Right renal cortex interstitium (tissue), 3 donors: ENCODE results near the gene NAT16. TPM values are rescaled to one million over a fixed set of nuclear protein-coding genes. Genes with fewer than 3 reads are reported as not detected.

ENCODE experiments used
- DNase-seq, 3 donors: peaks; one replicate each; pipeline ENCODE4 v3.0.0-alpha.2; 2013; ENCODE audit warnings: low read depth in 3 of 3, low spot score in 2 of 3
- polyA plus RNA-seq, 3 donors: library from polyadenylated mRNA; unstranded; fragments of 120-200 nt; gene quantifications; one replicate each; pipeline ENCODE4 v1.2.1, GENCODE V29; 2013; ENCODE audit not compliant: insufficient read length in 3 of 3

NAT16 gene
- polyA plus RNA-seq, 3 donors: not detected

- DNase-seq: no peak
These were observed 17.4 kb downstream of the NAT16 start for GRCh38 chr7:101162551-101163278.

DNA sequence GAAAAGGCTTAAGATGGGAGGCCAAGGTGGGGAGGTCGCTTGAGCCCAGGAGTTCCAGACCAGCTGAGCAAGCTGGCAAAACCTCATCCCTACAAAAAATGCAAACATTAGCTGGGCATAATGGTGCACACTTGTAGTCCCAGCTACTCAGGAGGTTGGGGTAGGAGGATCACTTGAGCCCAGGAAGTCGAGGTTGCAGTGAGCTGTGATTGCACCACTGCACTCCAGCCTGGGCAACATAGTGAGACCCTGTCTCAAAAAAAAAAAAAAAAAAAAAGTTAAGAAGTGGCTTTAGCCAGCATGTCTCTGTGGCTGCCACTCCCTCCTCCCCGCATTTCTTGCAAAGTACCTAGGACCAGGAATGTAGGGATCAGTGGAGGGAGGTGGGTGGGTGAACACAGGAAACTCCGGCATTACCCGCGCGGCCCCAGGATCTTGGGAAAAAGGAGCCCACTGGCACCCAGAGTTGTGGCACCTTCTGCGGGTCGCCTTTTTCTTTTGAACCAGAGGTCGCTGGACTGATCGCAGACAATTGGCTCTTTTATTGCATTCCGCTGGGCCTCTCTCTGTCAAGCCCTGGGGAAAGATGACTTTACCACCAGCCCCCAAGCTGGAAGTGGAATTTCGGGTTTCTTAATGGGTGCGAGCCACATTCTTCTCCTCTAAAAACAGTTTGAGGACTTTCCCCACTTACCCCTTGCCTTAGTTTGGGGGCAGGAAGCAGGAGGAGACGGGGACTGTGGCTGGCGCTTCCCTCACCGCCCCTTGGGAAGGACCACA lies 18.2 kb downstream of the NAT16 start:
- no peak for DNase-seq

GRCh38 chr7:101160910-101161309 lies 19.2 kb downstream of the NAT16 start:
- DNase-seq: no peak

DNA sequence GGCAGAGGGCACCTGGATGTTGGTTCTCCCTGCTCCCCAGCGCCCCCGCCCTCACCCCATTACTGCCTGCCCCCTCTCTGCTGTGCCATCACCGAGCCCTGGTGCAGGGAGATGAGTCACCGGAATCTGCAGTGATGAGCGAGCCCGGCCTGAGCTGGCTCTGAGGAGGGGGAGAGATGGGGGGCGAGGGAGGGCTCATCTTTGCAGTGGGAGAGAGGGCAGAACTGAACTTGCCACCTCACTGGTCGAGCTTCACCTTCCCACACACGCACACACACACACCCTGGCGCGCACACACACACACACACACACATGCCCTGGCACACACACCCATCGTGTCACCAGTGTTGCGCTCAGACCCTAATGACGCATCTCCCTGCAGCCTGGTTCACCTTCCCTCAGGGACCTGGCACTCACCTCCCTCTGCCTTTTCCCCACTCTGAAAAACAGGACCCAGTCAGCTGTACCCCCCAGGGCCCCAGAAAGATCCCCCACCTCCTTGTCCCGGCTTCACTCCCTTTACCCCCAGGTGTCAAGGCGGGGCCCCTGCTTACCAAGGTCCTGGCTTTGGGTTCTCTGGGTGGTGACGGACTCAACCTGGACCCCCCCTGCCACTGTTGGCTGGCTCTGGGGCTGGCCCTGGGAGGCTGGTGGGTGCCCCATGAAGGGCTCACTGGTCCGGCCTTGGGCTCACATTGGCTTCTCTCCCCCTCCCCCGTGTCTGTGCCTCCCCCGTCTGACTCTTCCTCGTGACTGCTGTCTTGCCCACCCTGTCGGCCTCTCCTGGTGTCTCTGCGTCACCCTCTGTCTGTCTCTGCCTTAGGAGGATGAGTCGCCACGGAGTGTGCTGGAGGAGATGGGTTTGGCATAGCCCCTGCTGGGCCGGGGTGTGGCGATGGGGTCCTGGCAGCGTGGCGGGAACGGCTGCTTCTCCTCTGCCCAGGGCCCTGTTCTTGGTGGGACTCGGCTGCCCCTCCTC lies 20.1 kb downstream of the NAT16 start:
- DNase-seq: no peak

- no peak for DNase-seq
These were observed 23.1 kb downstream of the NAT16 start for GRCh38 chr7:101156866-101157589.

- DNase-seq: no peak
These were observed 23.8 kb downstream of the NAT16 start for GRCh38 chr7:101156277-101156676.

DNA sequence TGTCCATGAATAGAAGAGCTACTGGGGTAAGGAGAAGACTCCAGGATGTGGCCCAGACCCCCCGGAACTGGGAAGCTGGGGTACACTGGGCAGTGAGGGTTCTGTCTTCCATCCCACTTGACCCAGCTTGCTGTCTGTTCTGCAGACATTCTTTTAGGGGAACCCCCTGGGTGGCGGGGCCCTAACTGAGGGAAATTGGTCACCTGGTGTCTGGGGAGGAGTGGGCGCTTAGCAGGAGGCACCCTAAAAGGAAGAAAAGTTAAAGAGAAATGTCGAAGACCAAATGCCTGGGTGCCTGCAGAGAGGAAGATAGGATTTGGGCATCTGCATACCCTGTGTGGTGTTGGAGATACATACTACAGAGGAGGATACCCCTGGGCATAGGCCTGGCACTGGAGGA lies 24.8 kb downstream of the NAT16 start:
- no peak for DNase-seq

DNA sequence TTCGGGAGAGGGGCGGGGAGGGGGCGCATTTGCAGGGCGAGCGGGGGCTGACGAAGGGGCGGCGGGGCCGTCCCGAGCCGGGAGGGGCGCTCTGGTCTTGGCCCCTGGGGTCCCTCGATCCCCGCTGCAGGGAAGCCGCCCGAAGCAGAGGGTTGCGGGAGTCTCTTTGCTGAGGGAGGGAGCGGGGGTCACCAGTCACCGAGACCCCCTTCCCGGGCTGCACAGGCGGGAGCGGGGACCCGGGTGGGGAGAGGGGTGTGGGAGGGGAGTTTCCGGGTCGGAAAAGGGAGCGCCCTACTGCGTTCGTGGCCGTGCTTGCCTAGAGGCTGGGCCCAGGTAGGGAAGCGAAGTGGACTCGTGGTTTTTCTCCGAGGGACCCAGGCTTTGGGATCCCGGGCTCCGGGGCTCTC lies 25.4 kb downstream of the NAT16 start:
- DNase-seq: no peak

DNA sequence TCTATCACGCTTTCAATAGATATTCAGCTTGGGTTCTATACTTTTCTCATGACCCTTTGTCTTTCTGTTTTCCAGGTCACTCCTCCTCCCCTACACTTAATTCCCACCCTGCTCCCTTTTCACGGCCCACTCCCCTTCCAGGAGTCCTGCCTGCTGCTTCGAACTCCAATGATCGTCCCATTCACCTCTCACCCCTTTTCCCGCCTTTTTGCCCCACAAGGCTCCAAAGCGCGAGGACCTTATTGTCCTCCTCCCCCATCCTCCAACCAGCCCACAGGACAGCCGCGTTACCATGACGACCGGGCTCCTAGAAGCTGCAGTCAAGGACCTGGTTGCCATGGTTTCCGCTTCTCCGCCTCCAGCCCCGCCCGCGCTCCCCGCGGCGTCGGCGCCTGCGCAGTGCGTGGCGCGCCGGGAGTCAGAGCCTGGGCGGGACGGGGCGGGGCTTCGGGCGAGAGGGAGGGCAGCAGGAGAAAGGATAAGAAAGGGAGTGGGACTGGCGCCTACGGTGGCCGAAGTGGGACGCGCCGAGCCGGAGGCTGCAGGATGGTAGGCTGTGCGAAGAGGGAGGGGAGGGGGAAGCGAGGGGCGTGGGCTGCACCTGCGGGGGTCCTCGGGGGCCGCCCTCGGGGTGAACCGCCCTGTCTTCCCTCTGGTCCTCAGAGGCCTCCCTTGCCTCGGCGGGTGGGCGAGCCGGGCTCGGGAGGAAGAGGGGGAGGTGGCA lies 26.0 kb downstream of the NAT16 start, which contains the start of gene AP1S1:
AP1S1 (plus strand) TSS at position 508 of the 724 bp plus-strand sequence; CDS start at position 547, 39 bp downstream.
- peak; percentile 85 to 92 (median 91) for DNase-seq

DNA sequence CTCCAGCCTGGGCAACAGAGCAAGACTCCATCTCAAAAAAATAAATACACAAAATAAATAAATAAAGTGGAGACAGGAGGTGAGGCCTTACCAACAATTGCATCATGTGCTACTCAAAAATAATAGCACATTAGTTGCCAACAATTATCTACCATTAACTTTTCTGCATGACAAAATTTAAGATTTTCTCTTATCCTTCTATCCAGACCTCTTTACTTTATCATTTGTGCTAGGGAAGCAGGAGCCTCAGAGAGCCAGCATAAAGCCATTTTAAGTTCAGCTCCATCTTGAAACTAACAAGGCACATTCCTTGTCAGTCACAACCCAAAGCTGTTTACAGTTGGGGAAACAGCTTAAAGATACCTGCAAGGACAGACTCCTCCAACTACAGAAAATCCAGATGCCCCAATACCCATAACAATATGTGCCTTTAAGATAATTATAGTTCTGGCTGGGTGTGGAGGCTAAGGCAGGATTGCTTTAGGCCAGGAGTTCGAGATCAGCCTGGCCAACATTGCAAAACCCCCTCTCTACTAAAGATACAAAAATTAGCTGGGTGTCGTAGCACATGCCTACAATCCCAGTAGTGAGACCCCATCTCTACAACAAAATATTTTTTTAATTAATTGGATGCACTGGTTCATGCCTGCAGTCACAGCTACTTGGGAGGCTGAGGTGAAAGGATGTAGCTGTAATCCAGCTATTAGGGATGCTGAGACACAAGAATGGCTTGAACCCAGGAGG lies 28.0 kb downstream of the NAT16 start:
- no peak for DNase-seq

DNA sequence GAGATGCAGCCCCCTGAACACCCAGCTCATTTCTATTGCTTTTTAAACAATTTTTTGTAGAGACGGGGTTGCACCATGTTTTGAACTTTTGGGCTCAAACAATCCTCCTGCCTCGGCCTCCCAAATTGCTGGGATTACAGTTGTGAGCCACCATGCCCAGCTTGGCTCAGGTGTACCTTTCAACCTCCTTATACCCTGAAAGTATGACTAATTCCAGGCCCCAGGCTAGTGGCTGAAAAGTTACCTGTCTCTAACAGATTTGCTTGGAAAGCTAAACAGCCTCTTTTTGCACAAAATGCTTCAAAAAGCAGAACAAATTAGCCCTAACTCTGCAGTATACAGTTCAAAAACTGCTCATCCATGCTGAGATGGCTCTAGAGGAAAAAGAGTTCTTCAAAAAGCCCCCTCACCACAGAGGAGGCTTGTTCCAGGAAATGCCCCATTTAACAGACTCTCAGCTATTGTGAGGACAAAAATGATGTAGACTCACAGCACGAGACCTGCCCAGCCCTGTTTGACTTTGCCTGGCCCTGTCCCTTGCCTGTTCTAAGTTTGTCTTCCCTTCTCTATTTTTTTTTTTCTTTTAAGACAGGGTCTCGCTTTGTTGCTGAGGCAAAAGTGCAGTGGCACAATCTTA lies 39.2 kb downstream of the NAT16 start:
- DNase-seq: no peak

DNA sequence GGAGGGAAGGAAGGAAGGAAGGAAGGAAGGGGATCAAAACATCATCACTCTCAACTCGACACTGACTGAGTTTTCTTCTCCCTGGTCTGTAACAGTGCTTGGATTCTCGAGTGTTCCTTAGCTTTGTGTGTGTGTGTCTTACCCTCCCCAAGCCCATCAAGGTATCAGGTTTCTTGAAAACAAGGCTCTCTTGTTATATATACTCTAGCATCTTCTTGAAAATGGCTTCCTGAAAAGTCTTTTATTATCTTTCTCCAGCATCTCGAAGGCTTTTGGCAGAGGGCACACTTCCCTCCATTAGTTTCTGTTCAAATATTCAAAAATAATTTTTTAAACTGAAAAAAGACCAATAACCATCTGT lies 39.8 kb downstream of the NAT16 start:
- no peak for DNase-seq

DNA sequence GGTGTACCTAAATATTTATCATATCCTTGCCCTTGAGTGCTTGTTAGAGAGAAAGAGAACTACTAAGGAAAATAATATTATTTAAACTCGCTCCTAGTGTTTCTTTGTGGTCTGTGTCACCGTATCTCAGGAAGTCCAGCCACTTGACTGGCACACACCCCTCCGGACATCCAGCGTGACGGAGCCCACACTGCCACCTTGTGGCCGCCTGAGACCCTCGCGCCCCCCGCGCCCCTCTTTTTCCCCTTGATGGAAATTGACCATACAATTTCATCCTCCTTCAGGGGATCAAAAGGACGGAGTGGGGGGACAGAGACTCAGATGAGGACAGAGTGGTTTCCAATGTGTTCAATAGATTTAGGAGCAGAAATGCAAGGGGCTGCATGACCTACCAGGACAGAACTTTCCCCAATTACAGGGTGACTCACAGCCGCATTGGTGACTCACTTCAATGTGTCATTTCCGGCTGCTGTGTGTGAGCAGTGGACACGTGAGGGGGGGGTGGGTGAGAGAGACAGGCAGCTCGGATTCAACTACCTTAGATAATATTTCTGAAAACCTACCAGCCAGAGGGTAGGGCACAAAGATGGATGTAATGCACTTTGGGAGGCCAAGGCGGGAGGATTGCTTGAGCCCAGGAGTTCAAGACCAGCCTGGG lies 41.8 kb downstream of the NAT16 start:
- no peak for DNase-seq

- no peak for DNase-seq
These were observed 42.4 kb downstream of the NAT16 start for GRCh38 chr7:101137651-101138212.

DNA sequence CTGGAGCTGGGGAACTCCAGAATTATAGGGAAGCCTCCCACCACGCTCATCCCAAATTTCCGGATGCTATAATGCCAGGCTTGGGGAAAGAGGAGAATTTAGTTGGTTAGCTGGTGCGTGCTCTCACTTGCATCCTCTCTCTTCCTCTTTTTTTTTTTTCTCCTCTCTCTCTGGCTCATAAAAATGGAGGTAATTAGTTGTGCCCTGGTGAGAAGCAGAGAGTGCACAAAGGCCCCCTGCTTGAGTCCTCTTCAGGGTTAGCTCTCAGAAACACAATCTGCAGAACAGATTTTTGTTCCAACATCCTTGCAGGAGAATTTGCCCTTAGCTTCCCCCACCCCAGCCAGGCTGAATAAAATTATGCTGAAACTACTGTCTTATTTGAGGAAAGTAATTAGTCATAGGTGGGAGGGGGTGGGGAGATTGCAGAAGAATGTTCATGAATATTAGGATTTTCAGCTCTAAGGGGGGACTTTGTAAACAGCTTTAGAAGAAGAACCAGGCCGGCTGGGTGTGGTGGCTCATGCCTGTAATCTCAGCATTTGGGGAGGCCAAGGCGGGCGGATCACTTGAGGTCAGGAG lies 45.6 kb downstream of the NAT16 start:
- DNase-seq: no peak

DNA sequence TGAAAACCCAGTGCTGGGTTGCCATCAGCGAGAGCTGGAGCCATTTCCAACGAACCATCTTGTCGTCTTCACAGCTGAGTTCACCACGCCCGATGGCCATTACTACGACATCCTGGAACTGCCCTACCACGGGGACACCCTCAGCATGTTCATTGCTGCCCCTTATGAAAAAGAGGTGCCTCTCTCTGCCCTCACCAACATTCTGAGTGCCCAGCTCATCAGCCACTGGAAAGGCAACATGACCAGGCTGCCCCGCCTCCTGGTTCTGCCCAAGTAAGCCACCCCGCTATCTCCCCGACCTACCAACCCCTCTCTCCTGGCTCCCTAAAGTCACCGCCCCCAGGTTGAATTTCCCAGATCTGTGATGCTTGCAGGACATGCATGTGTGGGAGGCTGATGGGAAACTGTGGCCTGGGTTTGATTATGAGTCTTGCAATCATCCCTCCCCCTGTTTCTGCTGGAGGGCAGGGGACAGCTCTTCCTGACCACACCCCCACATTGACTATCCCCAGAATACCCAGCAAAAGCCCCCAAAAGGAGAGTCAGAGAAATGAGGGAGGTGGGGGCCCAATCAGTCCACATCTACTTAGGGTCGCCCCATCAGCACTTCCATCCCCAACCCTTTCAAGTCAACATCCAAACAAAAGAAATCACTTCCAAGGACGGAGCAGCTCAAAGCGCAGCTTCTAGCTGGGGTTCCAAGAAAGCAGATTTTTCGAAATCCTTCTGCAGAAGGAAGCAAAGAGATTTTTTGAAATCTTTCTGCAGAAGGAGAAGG lies 46.3 kb downstream of the NAT16 start:
- no peak for DNase-seq
